Activated CD4-positive, alpha-beta T cell treated with anti-CD3 and anti-CD28 coated beads, Interleukin-2, amount 10 ng/mL, durations not matched to agents 7 days and 5 days (primary cell): ENCODE measurements around the gene SLC39A7. TPM values are rescaled to one million over a fixed set of nuclear protein-coding genes. Genes with fewer than 3 reads are reported as not detected.

Source experiments
- CTCF ChIA-PET: fragments of 350-600 bp; sonication (Branson Sonifier 250); formaldehyde crosslinking; loops from one replicate; lab custom pipeline; 2021; ENCODE audit warnings: antibody characterized with exemption; lab: Charles Lee
- POLR2A ChIA-PET: fragments of 350-600 bp; sonication (Branson Sonifier 250); formaldehyde crosslinking; loops from one replicate; lab custom pipeline; 2021; ENCODE audit warnings: antibody characterized with exemption; lab: Charles Lee
- DNase-seq: peaks from one replicate; pipeline ENCODE4 v3.0.0-alpha.2; 2020
- H3K27ac Mint-ChIP-seq: one replicate; pipeline ENCODE4 v1.8.0; 2021; ENCODE audit warnings: mild to moderate bottlenecking, moderate library complexity, mixed read lengths
- H3K27me3 Mint-ChIP-seq: one replicate; pipeline ENCODE4 v1.8.0; 2021; ENCODE audit warnings: mixed read lengths
- H3K36me3 Mint-ChIP-seq: one replicate; pipeline ENCODE4 v1.8.0; 2021; ENCODE audit warnings: low read depth, mixed read lengths
- H3K4me1 Mint-ChIP-seq: one replicate; pipeline ENCODE4 v1.8.0; 2021; ENCODE audit warnings: mixed read lengths
- H3K4me3 Mint-ChIP-seq: one replicate; pipeline ENCODE4 v1.8.0; 2021; ENCODE audit warnings: mild to moderate bottlenecking, moderate library complexity, mixed read lengths
- H3K9me3 Mint-ChIP-seq: one replicate; pipeline ENCODE4 v1.8.0; 2021; ENCODE audit warnings: mixed read lengths
- total RNA-seq, 2 experiments: library from RNA; stranded (reverse); gene quantifications; one replicate each; pipeline ENCODE4 v1.2.3, GENCODE V29; 2021

SLC39A7 gene
- total RNA-seq, 2 experiments from 2014 or later: 34.8 to 48.5 TPM

DNA sequence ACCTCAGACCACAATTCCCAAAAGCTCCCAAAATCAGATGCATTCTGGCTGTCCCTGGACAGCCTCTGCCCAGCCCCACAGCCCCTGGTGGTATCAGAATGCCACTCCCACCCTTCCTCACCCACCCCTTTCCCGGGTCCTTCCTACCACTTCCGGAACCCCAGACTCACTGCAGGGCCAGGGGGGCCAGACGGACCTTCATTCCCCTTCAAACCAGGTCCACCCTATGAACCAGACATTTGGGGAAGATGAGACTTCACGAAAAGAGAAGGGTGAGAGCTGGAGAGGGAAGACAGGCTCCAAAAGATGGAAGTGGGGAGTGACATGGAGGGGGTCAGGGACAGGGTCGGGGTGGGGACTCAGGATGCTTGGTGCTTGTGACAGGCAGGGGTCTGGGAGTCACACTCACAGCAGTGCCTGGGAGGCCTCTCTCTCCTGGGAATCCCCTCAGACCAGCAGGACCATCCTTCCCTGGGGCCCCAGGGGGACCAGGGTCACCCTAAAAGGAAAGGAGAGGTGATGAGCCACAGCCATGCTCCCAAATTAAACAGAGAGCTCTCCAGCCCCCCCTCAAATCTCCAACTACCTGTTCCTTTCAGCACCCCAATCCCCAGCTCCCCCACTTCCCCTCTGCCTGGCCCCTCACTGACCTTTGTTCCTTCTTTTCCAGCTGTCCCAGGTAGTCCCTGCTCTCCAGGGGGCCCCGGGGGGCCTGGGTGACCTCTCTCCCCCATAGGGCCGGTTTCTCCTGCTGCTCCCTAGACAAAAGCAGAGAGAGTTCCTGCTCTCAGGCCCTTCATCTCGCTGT, 28.6 kb upstream of the SLC39A7 start:
- no peak for DNase-seq
- Mint-ChIP-seq H3K4me1 (no peaks in the 10 kb centered on the region), H3K36me3 (no peaks in the 10 kb centered on the region), H3K27ac (no peak overlapping the region), H3K9me3 (no peaks in the 10 kb centered on the region), H3K27me3 (peaks cover 3% of the 10 kb centered on the region), H3K4me3 (no peak overlapping the region)
- ChIA-PET CTCF (interaction anchor here (0.5 to 1.0 kb wide), 4 partner anchors 11 to 291 kb away, joined by 3 to 6 read pairs (median 4); no protein-coding TSS in a partner anchor), POLR2A (no interaction called here)

DNA sequence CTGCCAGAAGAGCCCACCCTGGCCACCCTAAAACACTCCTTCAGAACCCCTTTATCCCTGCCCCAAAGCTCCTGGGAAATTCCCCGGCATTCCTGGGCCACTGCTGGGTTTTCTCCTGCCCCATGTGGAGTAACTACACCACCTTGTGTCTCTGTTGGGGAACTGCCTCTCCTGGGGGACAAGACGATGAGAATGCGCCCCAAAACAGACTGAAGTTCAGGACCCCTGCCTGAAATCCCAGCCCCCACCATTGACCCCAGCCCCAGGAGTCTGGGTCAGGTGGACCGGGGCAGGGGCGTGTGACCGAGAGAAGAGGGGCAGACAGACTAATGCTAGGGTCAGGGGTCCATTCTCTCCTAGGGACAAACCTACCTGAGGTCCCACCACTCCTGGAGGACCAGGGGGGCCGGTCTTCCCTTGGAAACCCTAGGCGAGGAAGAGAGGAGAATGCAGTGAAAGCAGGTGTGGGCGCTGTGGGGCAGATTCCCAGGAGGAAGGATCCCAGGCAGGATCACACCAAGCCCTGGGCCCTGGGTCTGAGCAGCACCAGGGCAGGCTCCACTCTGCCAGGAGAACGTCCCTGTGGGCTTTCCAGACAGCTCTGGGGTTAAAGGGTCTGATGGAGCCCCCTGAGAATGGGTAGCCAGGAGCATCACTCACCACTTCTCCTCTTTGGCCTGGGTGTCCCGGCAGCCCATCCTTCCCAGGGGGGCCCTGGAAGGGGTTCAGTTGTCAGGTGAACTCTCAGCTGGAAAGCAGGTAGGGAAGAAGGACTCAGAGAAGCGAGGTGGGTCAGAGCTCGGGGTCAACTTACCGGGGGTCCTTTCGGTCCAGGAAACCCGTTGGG, 27.8 kb upstream of the SLC39A7 start:
- Mint-ChIP-seq H3K27ac (no peak overlapping the region), H3K36me3 (no peaks in the 10 kb centered on the region), H3K4me3 (no peak overlapping the region), H3K9me3 (no peaks in the 10 kb centered on the region), H3K27me3 (peaks cover 3% of the 10 kb centered on the region), H3K4me1 (no peaks in the 10 kb centered on the region)
- ChIA-PET CTCF (interaction anchor here (0.6 to 1.5 kb wide), 8 partner anchors 9 to 172 kb away, joined by 3 to 6 read pairs (median 3); no protein-coding TSS in a partner anchor), POLR2A (no interaction called here)
- no peak for DNase-seq

DNA sequence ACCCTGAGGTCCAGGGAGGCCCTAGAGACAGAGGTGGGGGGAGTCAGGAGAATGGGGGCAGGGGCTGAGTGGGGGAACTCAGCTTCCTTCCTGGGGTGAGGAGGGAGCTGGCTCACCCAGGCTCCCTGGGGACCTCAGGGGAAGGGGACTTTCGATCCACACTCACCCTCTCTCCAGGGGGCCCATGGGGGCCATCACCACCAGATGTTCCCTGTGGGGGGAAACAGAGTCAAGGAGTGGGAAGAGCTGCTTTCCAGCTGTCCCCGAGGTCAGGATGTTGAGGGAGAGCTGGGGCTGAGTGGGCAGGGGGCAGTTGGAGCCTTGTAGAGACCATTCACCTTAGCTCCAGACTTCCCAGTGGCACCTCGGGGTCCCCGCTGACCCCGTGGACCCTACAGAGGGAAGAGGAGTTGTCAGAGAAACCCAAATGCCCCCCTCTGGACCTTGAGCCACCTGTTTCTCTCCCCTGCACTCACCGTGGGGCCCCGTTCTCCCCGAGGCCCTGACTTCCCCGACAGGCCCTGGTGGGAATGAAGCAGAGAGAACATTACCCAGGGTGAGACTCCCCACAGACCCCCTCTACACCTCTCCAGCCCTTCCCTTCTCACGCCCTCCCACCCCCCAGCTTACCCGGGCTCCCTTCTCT, 27.0 kb upstream of the SLC39A7 start:
- no peaks in the 10 kb centered on the region for H3K36me3 Mint-ChIP-seq
- ChIA-PET CTCF (interaction anchor here (0.6 to 1.5 kb wide), 6 partner anchors 8 to 827 kb away, joined by 3 to 6 read pairs (median 3); no protein-coding TSS in a partner anchor), POLR2A (no interaction called here)
- peaks cover 3% of the 10 kb centered on the region for H3K27me3 Mint-ChIP-seq
- H3K4me3 Mint-ChIP-seq: no peak overlapping the region
- H3K9me3 Mint-ChIP-seq: no peaks in the 10 kb centered on the region
- H3K27ac Mint-ChIP-seq: no peak overlapping the region
- no peak for DNase-seq
- H3K4me1 Mint-ChIP-seq: no peaks in the 10 kb centered on the region

GRCh38 chr6:33174784-33175183, 25.9 kb upstream of the SLC39A7 start:
- H3K27me3 Mint-ChIP-seq: peaks cover 3% of the 10 kb centered on the region
- CTCF ChIA-PET: interaction anchor here (1.0 to 1.5 kb wide), 3 partner anchors 11 to 74 kb away, joined by 3 to 4 read pairs (median 3); no protein-coding TSS in a partner anchor
- POLR2A ChIA-PET: no interaction called here

GRCh38 chr6:33175436-33176069, 25.1 kb upstream of the SLC39A7 start:
- CTCF ChIA-PET: interaction anchor here (1.5 kb wide), 1 partner anchor 13 kb away, joined by 4 read pairs; no protein-coding TSS in a partner anchor
- Mint-ChIP-seq H3K27me3 (peaks cover 3% of the 10 kb centered on the region), H3K9me3 (no peaks in the 10 kb centered on the region), H3K27ac (no peak overlapping the region), H3K4me3 (no peak overlapping the region), H3K4me1 (no peaks in the 10 kb centered on the region), H3K36me3 (no peaks in the 10 kb centered on the region)
- POLR2A ChIA-PET: no interaction called here
- DNase-seq: no peak

More at GRCh38 chr6:33174784-33175183, 25.9 kb upstream of the SLC39A7 start:
- Mint-ChIP-seq H3K36me3 (no peaks in the 10 kb centered on the region), H3K4me1 (no peaks in the 10 kb centered on the region), H3K9me3 (no peaks in the 10 kb centered on the region), H3K4me3 (no peak overlapping the region), H3K27ac (no peak overlapping the region)
- no peak for DNase-seq

GRCh38 chr6:33176906-33177305, 23.8 kb upstream of the SLC39A7 start:
- no peaks in the 10 kb centered on the region for H3K9me3 Mint-ChIP-seq
- POLR2A ChIA-PET: no interaction called here
- no peaks in the 10 kb centered on the region for H3K4me1 Mint-ChIP-seq
- H3K27ac Mint-ChIP-seq: no peak overlapping the region
- H3K27me3 Mint-ChIP-seq: peaks cover 3% of the 10 kb centered on the region
- no peak for DNase-seq
- no peak overlapping the region for H3K4me3 Mint-ChIP-seq
- CTCF ChIA-PET: interaction anchor here (1.5 kb wide), 1 partner anchor 13 kb away, joined by 4 read pairs; no protein-coding TSS in a partner anchor
- no peaks in the 10 kb centered on the region for H3K36me3 Mint-ChIP-seq

- Mint-ChIP-seq H3K36me3 (peaks cover 3% of the 10 kb centered on the region), H3K4me3 (no peak overlapping the region), H3K27me3 (peaks cover 3% of the 10 kb centered on the region), H3K4me1 (peaks cover 2% of the 10 kb centered on the region), H3K9me3 (peaks cover 2% of the 10 kb centered on the region), H3K27ac (peak overlapping the region; percentile 50)
- ChIA-PET CTCF (interaction anchor here (1.5 kb wide), 1 partner anchor 14 kb away, joined by 4 read pairs; no protein-coding TSS in a partner anchor), POLR2A (no interaction called here)
- DNase-seq: no peak
Measured at GRCh38 chr6:33177552-33178446, 22.9 kb upstream of the SLC39A7 start.

GRCh38 chr6:33178755-33179475, 21.8 kb upstream of the SLC39A7 start:
- Mint-ChIP-seq H3K4me3 (no peak overlapping the region), H3K27me3 (peaks cover 3% of the 10 kb centered on the region), H3K36me3 (peaks cover 14% of the 10 kb centered on the region), H3K4me1 (peaks cover 14% of the 10 kb centered on the region), H3K27ac (no peak overlapping the region), H3K9me3 (peaks cover 14% of the 10 kb centered on the region)
- DNase-seq: no peak
- ChIA-PET CTCF (interaction anchor here (0.9 kb wide), 1 partner anchor 30 kb away, joined by 3 read pairs; the partner anchor contains the start of gene RING1), POLR2A (no interaction called here)

DNA sequence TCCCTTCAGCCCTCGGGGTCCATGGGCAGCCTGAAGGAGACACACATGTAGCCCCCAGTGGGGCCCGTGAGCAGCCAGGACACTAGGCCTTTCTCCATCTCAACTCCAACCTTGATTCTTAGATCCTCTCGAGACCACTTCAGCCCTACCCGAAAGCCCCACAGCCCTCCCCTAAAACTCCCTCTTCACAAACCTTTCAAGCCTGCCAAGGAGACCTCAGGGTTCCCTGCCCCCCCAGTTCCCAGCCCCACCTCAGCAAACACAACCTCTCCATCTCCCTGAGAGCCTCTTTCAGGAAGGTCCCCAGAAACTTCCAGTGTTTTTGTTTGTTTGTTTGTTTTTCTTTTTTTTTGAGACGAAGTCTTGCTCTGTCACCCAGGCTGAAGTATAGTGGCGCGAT, 19.5 kb upstream of the SLC39A7 start:
- H3K27me3 Mint-ChIP-seq: no peaks in the 10 kb centered on the region
- ChIA-PET CTCF (interaction anchor here (0.7 to 1.9 kb wide), 3 partner anchors 8 to 133 kb away, joined by 3 to 6 read pairs (median 3); partner anchors contain the start of gene TAPBP), POLR2A (no interaction called here)
- H3K9me3 Mint-ChIP-seq: peaks cover 18% of the 10 kb centered on the region
- H3K36me3 Mint-ChIP-seq: peaks cover 23% of the 10 kb centered on the region
- no peak overlapping the region for H3K4me3 Mint-ChIP-seq
- H3K27ac Mint-ChIP-seq: no peak overlapping the region
- peaks cover 21% of the 10 kb centered on the region for H3K4me1 Mint-ChIP-seq
- DNase-seq: no peak

GRCh38 chr6:33183071-33183683, 17.5 kb upstream of the SLC39A7 start:
- Mint-ChIP-seq H3K36me3 (peaks cover 23% of the 10 kb centered on the region), H3K27ac (peak overlapping the region; percentile 98), H3K4me1 (peaks cover 21% of the 10 kb centered on the region), H3K4me3 (peak overlapping the region; percentile 35), H3K9me3 (peaks cover 18% of the 10 kb centered on the region), H3K27me3 (peaks cover 10% of the 10 kb centered on the region)
- ChIA-PET CTCF (interaction anchor here (1.1 to 1.9 kb wide), 4 partner anchors 12 to 65 kb away, joined by 4 to 6 read pairs (median 6); no protein-coding TSS in a partner anchor), POLR2A (no interaction called here)
- peak; percentile 38 for DNase-seq
